GM23248 (cell line): Measurements from ENCODE around the gene FJX1.

Experiments used
- EZH2 ChIP-seq: fragments of 200-600 bp; sonication (generic); IDR thresholded peaks from 2 replicates; pipeline ENCODE4 v1.6.1; 2018; ENCODE audit warnings: antibody characterized with exemption, mild to moderate bottlenecking; ENCODE audit not compliant: insufficient read depth, poor library complexity, severe bottlenecking
- EZH2phosphoT487 ChIP-seq: fragments of 200-600 bp; sonication (generic); IDR thresholded peaks from 2 replicates; pipeline ENCODE4 v1.6.1; 2018; ENCODE audit warnings: antibody characterized with exemption, moderate library complexity, mild to moderate bottlenecking, low read depth; ENCODE audit not compliant: insufficient read depth

- TF ChIP-seq EZH2, result no peak
- TF ChIP-seq EZH2phosphoT487, result no peak
Observed at GRCh38 chr11:35588627-35589026, 29.6 kb upstream of the FJX1 start.
